Ovary (tissue), 9 donors: ENCODE results near the gene IQGAP1. TPM values are rescaled to one million over a fixed set of nuclear protein-coding genes. Genes with fewer than 3 reads are reported as not detected.
"Not testable (repeated sequence)": the region's sequence is repeated elsewhere in the genome, so short reads cannot be mapped to it uniquely, and the experiment has no call there.

ENCODE experiments used
- DNase-seq, 5 donors: peaks; one replicate each; pipeline ENCODE4 v3.0.0-alpha.2; 2019 to 2020
- H3K27ac ChIP-seq, 2 donors: fragments of 200-600 bp; one replicate each; pipeline versions ENCODE4 v1.5.1 to v1.8.0; 2019 to 2022
- H3K27me3 ChIP-seq: fragments of 200-600 bp; one replicate; pipeline ENCODE4 v1.8.0; 2022
- H3K36me3 ChIP-seq: fragments of 200-600 bp; sonication (generic); one replicate; pipeline ENCODE4 v1.5.1; 2019
- H3K4me1 ChIP-seq: one replicate; pipeline ENCODE4 v1.8.1; 2013; ENCODE audit warnings: mild to moderate bottlenecking, moderate library complexity; ENCODE audit not compliant: insufficient read depth
- H3K4me3 ChIP-seq: fragments of 200-600 bp; sonication (generic); one replicate; pipeline ENCODE4 v1.5.1; 2017
- H3K9me3 ChIP-seq, 2 donors: fragments of 200-600 bp in 1 of 2; sonication (generic) in 1 of 2; one replicate each; pipeline versions ENCODE4 v1.5.1 to v1.8.1; 2013 to 2019; ENCODE audit warnings: mild to moderate bottlenecking in 1 of 2, moderate library complexity in 1 of 2
- EP300 ChIP-seq: sonication (generic); formaldehyde crosslinking; IDR thresholded peaks from one replicate; pipeline ENCODE4 v1.6.1; 2017; ENCODE audit warnings: antibody characterized with exemption
- POLR2A ChIP-seq: fragments of 450-650 bp; IDR thresholded peaks from one replicate; pipeline ENCODE4 v1.6.1; 2017; ENCODE audit warnings: antibody characterized with exemption, mild to moderate bottlenecking, moderate library complexity
- WGBS, 3 donors: extraction: QIAGEN DNeasy Blood & Tissue Kit in 1 of 3; methylation state at CpG; one replicate each; pipeline versions ENCODE4 v1.1.5 to v1.1.7; 2013 to 2017; 5-methylcytosine and 5-hydroxymethylcytosine counted together
- intact Hi-C, 4 donors: fragments of 100-400 bp; cut with DNase I; formaldehyde crosslinking; loops; one replicate each; pipeline versions ENCODE4 v1.11.0 to v1.15.1; 2022 to 2023
- polyA plus RNA-seq, 2 donors: library from polyadenylated mRNA; stranded (reverse); fragments of 200-250 nt in 1 of 2; fragments of 350-450 nt in 1 of 2; fragmentation: Illumina TruSeq in 1 of 2; extraction: RNeasy Lipid Tissue Mini Kit (QIAGEN cat#74804) in 1 of 2; gene quantifications; one replicate each; pipeline ENCODE4 v1.2.3, GENCODE V29; 2013 to 2014
- total RNA-seq, 7 donors: library from RNA; depleted of rRNA in 2 of 7; stranded (reverse); fragments of >200 nt in 2 of 7; fragmentation: NEBNext Ultra II Directional in 3 of 7; extraction: Animal tissue kit (Norgen Biotek cat#: 25700) in 3 of 7; gene quantifications; one replicate each; pipeline versions ENCODE4 v1.1.0 to v1.2.4, GENCODE V29; 2016 to 2023
- TF ChIP-seq, protein P1 (sequence below), 3 donors: fragments of 450-650 bp in 2 of 3; fragments of 200-600 bp in 1 of 3; IDR thresholded peaks; one replicate each; pipeline versions ENCODE4 v1.5.1 to v1.8.0; 2016 to 2022; ENCODE audit warnings: antibody characterized with exemption in 3 of 3, mild to moderate bottlenecking in 1 of 3
- donor health status: DM: no; HTN: no; CAD: no; lungs with moderate emphysema.
- donor health status: DM: no; HTN: no; CAD: no.
- donor health status: Bipolar disorder and iron deficiency.
- donor health status: DM: yes; HTN: yes; CAD: no.
- donor health status: DM: no; HTN: no; CAD: no.
- donor health status: DM: yes; HTN: yes; CAD: no.

IQGAP1 gene
- total and polyA plus RNA-seq, 9 donors, result 68.1 to 173 (median 108) TPM

DNA sequence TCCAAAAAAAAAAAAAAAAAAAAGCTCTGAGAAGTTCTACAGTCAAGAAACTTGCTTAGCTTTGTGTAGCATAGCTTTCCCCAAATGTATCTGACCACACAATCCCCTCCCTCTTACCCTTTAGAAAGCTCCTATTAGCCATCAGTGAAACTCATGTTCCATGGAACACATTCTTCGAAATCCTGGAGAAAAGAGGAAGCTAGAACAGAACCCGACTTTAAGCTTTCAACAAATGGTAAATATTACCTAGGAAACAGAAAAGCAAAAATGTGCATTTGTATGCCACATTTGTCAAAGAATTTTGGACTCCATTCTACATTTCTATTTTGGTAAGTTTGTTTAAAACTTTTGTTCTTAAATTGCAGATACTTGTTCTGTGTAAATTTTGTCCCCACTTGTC, 124.2 kb downstream of the IQGAP1 start:
- Histone ChIP-seq H3K27ac (no peak overlapping the region), H3K9me3 (no peaks in the 10 kb centered on the region), H3K4me1 (peaks cover 1% of the 10 kb centered on the region), H3K4me3 (no peak overlapping the region), H3K36me3 (no peaks in the 10 kb centered on the region), H3K27me3 (no peaks in the 10 kb centered on the region)
- no peak for DNase-seq
- intact Hi-C loops, result loop anchor here in 1 of 4 donors (10.0 kb wide), 1 partner anchor 183 kb away; no protein-coding TSS in a partner anchor
- TF ChIP-seq EP300 (no peak), POLR2A (no peak)
- TF ChIP-seq, protein P1, sequence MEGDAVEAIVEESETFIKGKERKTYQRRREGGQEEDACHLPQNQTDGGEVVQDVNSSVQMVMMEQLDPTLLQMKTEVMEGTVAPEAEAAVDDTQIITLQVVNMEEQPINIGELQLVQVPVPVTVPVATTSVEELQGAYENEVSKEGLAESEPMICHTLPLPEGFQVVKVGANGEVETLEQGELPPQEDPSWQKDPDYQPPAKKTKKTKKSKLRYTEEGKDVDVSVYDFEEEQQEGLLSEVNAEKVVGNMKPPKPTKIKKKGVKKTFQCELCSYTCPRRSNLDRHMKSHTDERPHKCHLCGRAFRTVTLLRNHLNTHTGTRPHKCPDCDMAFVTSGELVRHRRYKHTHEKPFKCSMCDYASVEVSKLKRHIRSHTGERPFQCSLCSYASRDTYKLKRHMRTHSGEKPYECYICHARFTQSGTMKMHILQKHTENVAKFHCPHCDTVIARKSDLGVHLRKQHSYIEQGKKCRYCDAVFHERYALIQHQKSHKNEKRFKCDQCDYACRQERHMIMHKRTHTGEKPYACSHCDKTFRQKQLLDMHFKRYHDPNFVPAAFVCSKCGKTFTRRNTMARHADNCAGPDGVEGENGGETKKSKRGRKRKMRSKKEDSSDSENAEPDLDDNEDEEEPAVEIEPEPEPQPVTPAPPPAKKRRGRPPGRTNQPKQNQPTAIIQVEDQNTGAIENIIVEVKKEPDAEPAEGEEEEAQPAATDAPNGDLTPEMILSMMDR (IDR thresholded peaks at IDR 0.05), result no peak
- 60 to 79% (median 78%) methylated on average over 2 of the region's 2 CpGs for WGBS, 3 donors

- WGBS, 3 donors, result 90 to 92% (median 91%) methylated on average over 3 of the region's 3 CpGs
- H3K4me3 ChIP-seq, result no peak overlapping the region
- intact Hi-C loops, result loop anchor here in 1 of 4 donors (10.0 kb wide), 1 partner anchor 182 kb away; no protein-coding TSS in a partner anchor
- H3K4me1 ChIP-seq, result peaks cover 1% of the 10 kb centered on the region
- TF ChIP-seq, protein P1 (IDR thresholded peaks at IDR 0.05), result no peak
- TF ChIP-seq POLR2A (no peak), EP300 (no peak)
- DNase-seq, result no peak
- H3K27me3 ChIP-seq, result no peaks in the 10 kb centered on the region
- H3K27ac ChIP-seq, result no peak overlapping the region
- no peaks in the 10 kb centered on the region for H3K9me3 ChIP-seq
- no peaks in the 10 kb centered on the region for H3K36me3 ChIP-seq
These were observed 124.9 kb downstream of the IQGAP1 start for GRCh38 chr15:90512981-90513380.

- intact Hi-C loops, result loop anchor here in 1 of 4 donors (10.0 kb wide), 1 partner anchor 181 kb away; no protein-coding TSS in a partner anchor
- TF ChIP-seq POLR2A (no peak), EP300 (no peak)
- TF ChIP-seq, protein P1 (IDR thresholded peaks at IDR 0.05), result no peak
- Histone ChIP-seq H3K27ac (no peak overlapping the region), H3K27me3 (no peaks in the 10 kb centered on the region), H3K9me3 (no peaks in the 10 kb centered on the region), H3K4me1 (peaks cover 1% of the 10 kb centered on the region), H3K4me3 (no peak overlapping the region), H3K36me3 (no peaks in the 10 kb centered on the region)
- WGBS, 3 donors, result 93 to 96% (median 94%) methylated on average over 2 of the region's 2 CpGs
- DNase-seq, result no peak
These were observed 125.4 kb downstream of the IQGAP1 start for GRCh38 chr15:90513448-90513847.

DNA sequence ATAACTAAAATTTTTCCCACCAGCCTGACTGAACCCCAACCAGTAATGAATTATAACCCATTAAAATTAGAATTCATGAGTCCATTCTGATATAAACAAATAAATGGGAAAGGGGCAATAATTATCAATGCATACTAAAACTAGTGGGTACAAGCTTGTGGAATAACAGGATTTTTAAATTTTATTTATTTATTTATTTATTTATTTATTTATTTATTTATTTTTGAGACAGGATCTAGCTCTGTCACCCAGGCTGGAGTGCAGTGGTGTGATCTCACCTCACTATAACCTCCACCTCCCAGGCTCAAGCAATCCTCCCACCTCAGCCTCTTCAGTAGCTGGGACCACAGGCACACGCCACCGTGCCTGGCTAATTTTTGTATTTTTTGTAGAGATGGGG, 125.9 kb downstream of the IQGAP1 start:
- intact Hi-C loops, result loop anchor here in 1 of 4 donors (10.0 kb wide), 1 partner anchor 181 kb away; no protein-coding TSS in a partner anchor
- DNase-seq, H3K4me3 ChIP-seq, H3K27me3 ChIP-seq, H3K27ac ChIP-seq, H3K36me3 ChIP-seq, H3K4me1 ChIP-seq, H3K9me3 ChIP-seq: not testable (repeated sequence)
- 68 to 100% (median 78%) methylated on average over 2 of the region's 2 CpGs for WGBS, 3 donors

DNA sequence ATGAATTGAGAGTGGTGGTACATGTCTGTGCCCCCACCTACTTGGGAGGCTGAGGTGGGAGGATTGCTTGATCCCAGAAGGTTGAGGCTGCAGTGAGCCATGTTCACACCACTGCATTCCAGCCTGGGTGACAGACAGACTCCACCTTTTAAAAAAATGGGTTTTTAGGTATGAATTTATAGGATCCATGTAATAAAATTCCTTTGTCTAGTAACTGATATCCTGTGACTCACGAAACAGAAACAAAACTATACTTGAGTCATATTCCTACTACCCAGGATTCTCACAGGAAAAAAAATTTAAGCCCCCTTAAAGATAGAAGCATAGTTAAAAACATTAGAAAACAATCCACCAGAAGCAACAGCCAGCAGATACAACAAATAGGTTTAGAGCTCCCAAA, 131.6 kb downstream of the IQGAP1 start:
- Histone ChIP-seq H3K27ac (no peak overlapping the region), H3K36me3 (no peaks in the 10 kb centered on the region), H3K27me3 (no peaks in the 10 kb centered on the region), H3K4me1 (peaks cover 1% of the 10 kb centered on the region), H3K4me3 (no peak overlapping the region), H3K9me3 (no peaks in the 10 kb centered on the region)
- intact Hi-C loops, result loop anchor here in 1 of 4 donors (10.0 kb wide), 1 partner anchor 175 kb away; no protein-coding TSS in a partner anchor
- DNase-seq, result no peak
- TF ChIP-seq, protein P1 (IDR thresholded peaks at IDR 0.05), result no peak
- TF ChIP-seq EP300 (no peak), POLR2A (no peak)
- WGBS, 3 donors, result 41 to 59% (median 44%) methylated on average over 1 of the region's 1 CpG
